ENCODE results near the gene TRIM65. TPM values are rescaled to one million over a fixed set of nuclear protein-coding genes. Genes with fewer than 3 reads are reported as not detected.

The TRIM65 gene
- total and polyA plus RNA-seq, 12 donors = 4.1 to 46.9 (median 14.5) TPM

DNA sequence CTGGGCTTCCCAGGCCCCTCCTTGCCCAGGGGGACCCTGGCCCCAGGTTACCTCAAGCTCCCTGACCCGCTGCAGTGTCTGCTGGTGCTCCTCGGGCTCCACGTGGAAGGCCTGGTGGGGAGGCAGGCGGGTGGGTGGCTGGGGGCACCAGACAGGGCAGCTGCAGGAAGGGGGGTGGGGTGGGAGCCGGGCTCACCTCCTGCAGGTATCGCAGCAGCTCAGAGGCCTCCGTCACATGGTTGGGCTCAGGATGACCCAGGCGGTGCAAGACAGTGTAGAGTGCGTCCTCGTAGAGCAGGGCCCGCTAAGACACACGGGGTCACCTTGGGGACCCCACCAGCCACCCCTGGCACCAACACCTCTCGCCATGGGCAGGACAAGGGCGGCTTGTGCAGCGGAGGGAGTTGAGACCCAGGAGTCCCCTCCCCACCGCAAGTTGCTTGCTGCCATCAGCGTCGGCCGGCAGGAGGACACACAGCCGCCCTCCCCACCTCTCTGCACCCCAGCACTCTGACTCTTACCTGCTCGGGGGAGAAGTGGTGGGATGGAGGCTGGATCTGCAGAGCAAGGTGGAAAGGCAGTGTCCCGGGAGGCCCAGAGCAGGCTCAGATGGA is 53.7 kb downstream of the TRIM65 start:
- WGBS, 4 donors = 68 to 90% (median 81%) methylated on average over 5 to 22 of the region's 22 CpGs
- Histone ChIP-seq H3K4me3 (peak overlapping the region in 1 of 4 donors; percentile 30), H3K4me1 (replicated peaks in 1 of 2) (peaks cover 23 to 36% of the 10 kb centered on the region in 2 donors), H3K9me3 (replicated peaks in 1 of 3) (no peaks in the 10 kb centered on the region), H3K27me3 (no peaks in the 10 kb centered on the region), H3K36me3 (replicated peaks in 1 of 2) (peaks cover 0 to 24% of the 10 kb centered on the region in 2 donors), H3K27ac (peak overlapping the region in 2 of 5 donors; percentile 88 to 97)
- intact Hi-C loops (cut with DNase I) = no loop called here
- DNase-seq = no peak
- TF ChIP-seq, protein P1, sequence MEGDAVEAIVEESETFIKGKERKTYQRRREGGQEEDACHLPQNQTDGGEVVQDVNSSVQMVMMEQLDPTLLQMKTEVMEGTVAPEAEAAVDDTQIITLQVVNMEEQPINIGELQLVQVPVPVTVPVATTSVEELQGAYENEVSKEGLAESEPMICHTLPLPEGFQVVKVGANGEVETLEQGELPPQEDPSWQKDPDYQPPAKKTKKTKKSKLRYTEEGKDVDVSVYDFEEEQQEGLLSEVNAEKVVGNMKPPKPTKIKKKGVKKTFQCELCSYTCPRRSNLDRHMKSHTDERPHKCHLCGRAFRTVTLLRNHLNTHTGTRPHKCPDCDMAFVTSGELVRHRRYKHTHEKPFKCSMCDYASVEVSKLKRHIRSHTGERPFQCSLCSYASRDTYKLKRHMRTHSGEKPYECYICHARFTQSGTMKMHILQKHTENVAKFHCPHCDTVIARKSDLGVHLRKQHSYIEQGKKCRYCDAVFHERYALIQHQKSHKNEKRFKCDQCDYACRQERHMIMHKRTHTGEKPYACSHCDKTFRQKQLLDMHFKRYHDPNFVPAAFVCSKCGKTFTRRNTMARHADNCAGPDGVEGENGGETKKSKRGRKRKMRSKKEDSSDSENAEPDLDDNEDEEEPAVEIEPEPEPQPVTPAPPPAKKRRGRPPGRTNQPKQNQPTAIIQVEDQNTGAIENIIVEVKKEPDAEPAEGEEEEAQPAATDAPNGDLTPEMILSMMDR (IDR thresholded peaks at IDR 0.05) = no peak
- no peak for TF ChIP-seq POLR2A (IDR thresholded peaks at IDR 0.05)

DNA sequence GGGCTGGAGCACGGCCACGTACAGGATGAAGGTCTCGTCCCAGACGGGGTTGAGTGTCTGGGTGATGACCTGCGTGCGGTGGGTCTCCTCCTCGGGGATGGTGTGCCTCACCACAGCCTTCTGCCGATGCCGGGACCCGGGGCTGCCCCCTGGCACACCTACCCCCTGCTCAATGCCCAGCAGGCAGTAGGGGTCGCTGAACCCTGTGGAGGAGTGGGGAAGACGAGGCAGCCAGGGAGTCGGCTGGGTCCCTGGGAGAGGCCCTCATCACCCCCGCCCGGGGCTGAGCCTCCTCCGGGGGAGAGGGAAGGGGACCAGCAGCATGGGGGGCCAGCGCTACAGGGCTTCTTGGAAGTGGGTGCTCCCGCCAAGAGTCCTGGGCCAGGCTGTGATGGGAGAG is 54.3 kb downstream of the TRIM65 start:
- Histone ChIP-seq H3K27me3 (no peaks in the 10 kb centered on the region), H3K4me1 (replicated peaks in 1 of 2) (peaks cover 23 to 32% of the 10 kb centered on the region in 2 donors), H3K9me3 (replicated peaks in 1 of 3) (no peaks in the 10 kb centered on the region), H3K27ac (no peak overlapping the region), H3K4me3 (no peak overlapping the region), H3K36me3 (replicated peaks in 1 of 2) (peaks cover 0 to 17% of the 10 kb centered on the region in 2 donors)
- intact Hi-C loops (cut with DNase I) = no loop called here
- WGBS, 4 donors = 88 to 100% (median 90%) methylated on average over 8 to 18 of the region's 18 CpGs
- DNase-seq = no peak
- no peak for TF ChIP-seq POLR2A (IDR thresholded peaks at IDR 0.05)
- TF ChIP-seq, protein P1 (IDR thresholded peaks at IDR 0.05) = no peak

DNA sequence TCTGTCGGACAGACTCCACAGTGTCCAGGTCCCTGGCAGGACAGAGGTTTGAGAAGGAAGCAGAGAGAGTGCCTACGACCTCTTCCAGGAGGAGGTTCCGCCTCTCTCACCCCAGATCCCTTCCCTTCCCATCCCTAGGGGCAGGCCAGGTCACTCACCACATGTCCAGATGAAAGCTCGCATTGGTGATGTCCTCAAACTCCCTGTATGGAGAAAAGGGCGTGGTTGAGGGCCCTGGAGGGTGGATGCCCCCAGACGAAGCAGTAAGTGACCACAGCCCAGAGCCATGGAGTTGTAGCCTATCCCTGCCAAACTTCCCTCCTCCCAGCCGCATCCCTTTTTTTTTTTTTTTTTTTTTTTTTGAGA is 56.0 kb downstream of the TRIM65 start:
- no peak overlapping the region for H3K4me3 ChIP-seq
- H3K36me3 ChIP-seq (replicated peaks in 1 of 2) = peaks cover 0 to 5% of the 10 kb centered on the region in 2 donors
- 73 to 95% (median 79%) methylated on average over 4 to 7 of the region's 7 CpGs for WGBS, 4 donors
- intact Hi-C loops (cut with DNase I) = no loop called here
- TF ChIP-seq POLR2A (IDR thresholded peaks at IDR 0.05) = no peak
- TF ChIP-seq, protein P1 (IDR thresholded peaks at IDR 0.05) = no peak
- H3K4me1 ChIP-seq (replicated peaks in 1 of 2) = peaks cover 16 to 21% of the 10 kb centered on the region in 2 donors
- no peak for DNase-seq
- no peaks in the 10 kb centered on the region for H3K9me3 ChIP-seq (replicated peaks in 1 of 3)
- no peak overlapping the region for H3K27ac ChIP-seq
- no peaks in the 10 kb centered on the region for H3K27me3 ChIP-seq

DNA sequence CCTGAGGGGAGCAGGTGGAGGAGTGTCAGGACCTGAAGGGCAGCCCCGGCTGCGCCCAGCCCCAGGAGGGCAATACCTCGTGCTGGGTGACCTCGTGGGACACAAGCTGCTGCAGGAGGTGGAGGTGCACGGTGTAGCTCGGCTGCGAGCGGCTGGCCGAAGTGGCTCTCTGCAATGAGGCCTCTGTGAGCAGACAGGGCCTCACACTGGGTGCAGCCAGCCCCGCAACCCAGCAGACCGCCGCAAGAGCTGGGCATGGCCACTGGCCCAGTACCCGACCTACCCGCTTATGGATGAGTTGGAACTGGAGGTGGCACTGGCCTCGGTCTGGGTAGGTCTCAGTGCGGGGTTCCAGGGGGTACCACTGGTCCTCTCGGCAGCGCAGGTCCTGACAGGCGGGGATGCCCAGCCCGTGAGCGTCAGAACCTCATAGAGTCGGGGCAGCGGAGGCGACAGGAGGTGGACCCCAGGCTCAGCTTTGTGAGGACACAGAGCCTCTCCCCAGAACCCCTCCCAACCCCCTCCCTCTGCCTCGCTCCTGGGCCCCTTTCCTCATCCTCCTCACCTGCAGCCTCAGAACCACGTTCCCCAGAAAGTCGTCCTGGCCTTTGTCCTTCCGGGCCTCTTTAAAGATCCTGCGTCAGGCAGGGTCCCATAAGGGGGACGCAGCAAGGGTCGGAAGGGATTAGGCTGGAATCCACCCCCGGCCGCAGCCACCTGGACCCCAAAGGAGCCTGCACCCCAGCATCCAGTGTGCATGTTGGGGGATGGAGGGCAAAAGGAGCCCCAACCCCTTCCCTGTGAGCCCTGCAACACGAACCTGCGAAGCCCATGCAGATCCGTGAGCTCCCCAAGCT is 56.6 kb downstream of the TRIM65 start:
- no peak for DNase-seq
- 88 to 95% (median 94%) methylated on average over 13 to 36 of the region's 36 CpGs for WGBS, 4 donors
- TF ChIP-seq, protein P1 (IDR thresholded peaks at IDR 0.05) = no peak
- TF ChIP-seq POLR2A (IDR thresholded peaks at IDR 0.05) = no peak

More for the DNA sequence above, 56.6 kb downstream of the TRIM65 start:
- Histone ChIP-seq H3K4me3 (no peak overlapping the region), H3K9me3 (replicated peaks in 1 of 3) (no peaks in the 10 kb centered on the region), H3K4me1 (replicated peaks in 1 of 2) (peaks cover 10 to 15% of the 10 kb centered on the region in 2 donors), H3K27me3 (no peaks in the 10 kb centered on the region), H3K27ac (no peak overlapping the region), H3K36me3 (replicated peaks in 1 of 2) (peaks cover 0 to 4% of the 10 kb centered on the region in 2 donors)
- intact Hi-C loops (cut with DNase I) = no loop called here

All from adrenal gland (tissue), 12 donors.